Kasumi-1 (cell line): ENCODE data around the gene UTS2B.
"Not testable (repeated sequence)": the region's sequence is repeated elsewhere in the genome, so short reads cannot be mapped to it uniquely, and the experiment has no call there.

Source experiments
- DNase-seq, 2 experiments: peaks; one replicate each; lab custom pipeline; 2025; lab: John Stamatoyannopoulos, UW

UTS2B gene

DNA sequence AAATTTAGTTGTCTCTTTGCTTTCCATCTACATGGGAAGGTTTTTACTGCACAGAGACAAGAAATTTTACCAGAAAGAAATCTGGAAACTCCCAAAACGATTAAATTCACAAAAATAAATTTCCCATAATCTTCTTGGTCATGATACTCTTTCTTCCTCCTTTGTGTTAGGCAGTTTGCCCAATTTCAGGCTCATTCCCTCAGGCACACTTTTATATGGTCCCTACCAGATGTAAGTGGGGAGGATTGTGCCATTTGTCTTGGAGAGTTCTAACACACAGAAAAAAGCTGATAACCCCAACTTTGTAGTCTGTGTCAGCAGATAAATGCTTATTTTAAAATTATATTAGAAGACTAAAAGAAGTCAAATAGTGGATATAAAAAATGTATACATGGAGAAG, 50.2 kb downstream of the UTS2B start:
- no peak for DNase-seq

DNA sequence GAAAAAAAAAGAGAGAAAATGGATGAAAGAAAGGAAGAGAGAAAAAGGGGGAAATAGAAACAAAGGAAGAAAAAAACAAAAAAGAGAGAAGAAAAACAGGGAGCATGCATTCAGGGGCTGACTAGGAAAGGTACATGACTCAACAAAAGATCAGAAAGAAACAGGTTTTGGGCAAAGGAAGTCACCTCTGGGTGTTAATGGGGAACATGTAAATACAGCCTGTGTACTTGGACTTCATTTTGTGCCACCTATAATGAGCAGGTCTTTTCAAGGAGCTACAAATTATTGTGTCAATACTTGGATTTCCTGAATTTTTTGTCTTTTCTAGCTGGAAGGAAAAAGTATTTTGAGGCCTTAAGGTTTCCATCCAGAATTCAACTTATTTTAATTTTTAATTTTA, 54.6 kb downstream of the UTS2B start:
- DNase-seq, result no peak

- not testable (repeated sequence) for DNase-seq
These were observed 55.1 kb downstream of the UTS2B start for GRCh38 chr3:191275244-191275643.

GRCh38 chr3:191269289-191270085, 60.8 kb downstream of the UTS2B start:
- no peak for DNase-seq

- DNase-seq, result no peak
These were observed 61.6 kb downstream of the UTS2B start for GRCh38 chr3:191268737-191269136.

- DNase-seq, result no peak
These were observed 66.5 kb downstream of the UTS2B start for GRCh38 chr3:191263850-191264249.

DNA sequence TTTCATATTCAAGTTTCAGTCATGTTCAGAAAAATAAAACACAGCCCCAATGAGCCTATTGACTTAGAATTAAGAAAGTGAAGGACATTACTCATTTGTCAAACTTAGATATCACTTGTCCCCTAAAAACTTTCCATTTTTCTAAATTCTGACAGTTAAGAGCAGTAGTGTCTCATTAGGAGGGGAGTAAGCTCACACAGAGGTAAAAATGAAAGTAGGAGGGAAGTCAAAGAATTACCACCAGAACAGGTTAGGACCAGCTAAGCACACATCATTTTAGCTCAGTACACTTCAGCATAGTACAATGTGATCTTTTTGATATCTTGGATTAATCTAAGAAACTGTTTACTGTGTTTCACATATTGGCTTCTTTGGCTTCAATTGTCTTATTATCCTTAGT, 67.0 kb downstream of the UTS2B start:
- no peak for DNase-seq

- DNase-seq, result no peak
These were observed 67.7 kb downstream of the UTS2B start for GRCh38 chr3:191262650-191263049.

DNA sequence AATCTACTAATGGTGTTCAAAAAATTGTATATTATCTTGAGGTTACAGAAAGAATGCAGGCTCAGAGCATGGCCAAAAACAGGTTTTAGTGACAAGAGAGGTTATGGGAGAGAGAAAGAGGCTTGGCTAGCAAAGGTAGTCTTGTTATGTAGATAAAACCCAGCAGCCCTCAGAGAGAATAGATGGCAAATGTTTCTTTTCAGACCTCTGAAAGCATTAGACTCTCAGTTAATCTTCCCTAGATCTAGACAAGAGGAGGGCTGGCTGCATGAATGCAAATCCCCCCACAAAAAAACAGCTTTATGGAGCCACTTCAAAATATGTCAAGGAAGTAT, 69.1 kb downstream of the UTS2B start:
- no peak for DNase-seq

GRCh38 chr3:191260431-191261303, 69.7 kb downstream of the UTS2B start:
- no peak for DNase-seq

DNA sequence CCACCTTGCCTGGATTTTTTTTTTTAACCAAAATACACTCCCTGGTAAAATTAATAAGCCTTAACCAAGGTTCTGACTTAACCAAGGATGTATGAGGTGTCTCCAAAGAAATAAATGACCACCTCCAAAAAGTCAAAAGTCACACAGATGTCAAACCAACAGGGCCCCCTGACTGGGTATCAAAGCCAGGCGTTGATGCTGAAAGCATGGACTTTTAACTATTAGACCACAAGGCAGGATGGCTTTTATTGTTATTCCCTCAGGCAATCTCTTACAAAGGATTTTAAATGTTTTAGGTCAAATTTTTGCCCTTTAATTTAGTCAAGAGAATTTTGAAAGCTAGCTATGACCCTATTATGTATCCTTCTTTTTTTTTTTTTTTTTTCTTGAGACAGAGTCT, 70.8 kb downstream of the UTS2B start:
- no peak for DNase-seq

DNA sequence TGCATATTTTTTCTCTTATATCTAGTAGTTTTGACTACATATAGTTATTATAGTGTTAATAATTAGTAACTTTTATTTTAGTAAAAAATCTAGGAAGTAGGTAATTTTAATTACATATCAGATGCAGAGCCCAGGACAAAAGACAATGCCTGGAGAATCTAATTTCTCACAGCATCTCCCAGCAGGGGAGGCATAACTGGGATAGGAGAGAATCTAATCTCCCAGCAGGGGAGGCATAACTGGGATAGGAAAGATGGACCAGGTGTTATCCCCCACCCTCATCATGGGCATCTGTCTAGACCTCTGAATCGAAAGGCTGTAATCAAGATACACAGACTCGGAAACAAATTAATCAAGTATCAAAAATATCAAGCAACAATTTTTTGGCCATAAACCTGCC, 73.0 kb downstream of the UTS2B start:
- DNase-seq, result no peak

GRCh38 chr3:191256405-191256804, 73.9 kb downstream of the UTS2B start:
- no peak for DNase-seq

DNA sequence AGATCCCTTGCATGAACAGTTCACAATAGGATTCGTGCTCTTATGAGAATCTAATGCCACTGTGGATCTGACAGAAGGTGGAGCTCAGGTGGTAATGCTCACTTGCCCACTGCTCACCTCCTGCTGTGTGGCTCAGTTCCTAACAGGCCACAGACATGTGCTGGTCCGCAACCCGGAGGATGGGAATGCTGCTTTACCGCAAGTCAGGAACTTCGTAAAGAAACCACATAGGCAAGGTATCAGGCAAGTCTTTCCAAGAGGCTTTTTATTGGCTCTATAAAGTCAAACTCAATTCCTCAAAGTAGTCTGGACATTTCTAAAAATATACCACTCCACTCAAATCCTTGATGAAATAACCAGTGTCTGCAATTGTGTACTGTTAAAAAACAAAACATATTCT, 75.2 kb downstream of the UTS2B start:
- DNase-seq, result no peak

GRCh38 chr3:191254098-191254873, 76.0 kb downstream of the UTS2B start:
- DNase-seq, result no peak

GRCh38 chr3:191253089-191253799, 77.1 kb downstream of the UTS2B start:
- DNase-seq, result no peak

- no peak for DNase-seq
These were observed 83.7 kb downstream of the UTS2B start for GRCh38 chr3:191246630-191247029.

GRCh38 chr3:191246034-191246433, 84.3 kb downstream of the UTS2B start:
- DNase-seq, result peak; percentile 97 to 99

DNA sequence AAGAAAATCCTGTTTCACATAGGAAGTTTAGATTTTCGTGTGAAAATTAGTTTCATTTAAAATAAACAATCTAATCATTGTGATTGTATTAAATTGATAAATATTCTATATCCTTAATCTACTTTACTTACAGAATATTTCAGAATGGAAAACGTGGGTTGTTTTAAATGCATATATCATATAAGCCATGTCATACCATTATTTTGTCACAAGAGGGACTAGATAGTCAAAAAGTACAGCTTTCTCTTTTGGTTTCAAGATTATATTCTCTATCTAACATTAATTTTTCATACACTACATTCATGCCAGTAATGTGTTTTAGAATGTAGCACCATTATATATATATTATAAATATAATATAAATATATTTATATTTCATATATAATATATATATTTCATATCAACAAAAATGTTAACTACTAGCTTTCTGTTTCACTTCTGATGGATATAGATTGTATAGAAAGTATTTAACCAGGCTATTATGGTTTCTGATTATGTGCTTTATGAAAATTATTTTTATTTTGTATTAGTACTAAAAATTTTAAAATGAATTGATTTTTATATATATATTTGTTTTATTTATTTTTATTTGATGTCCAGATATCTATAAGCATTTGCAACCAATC, 86.0 kb downstream of the UTS2B start:
- peak; percentile 48 to 67 for DNase-seq

DNA sequence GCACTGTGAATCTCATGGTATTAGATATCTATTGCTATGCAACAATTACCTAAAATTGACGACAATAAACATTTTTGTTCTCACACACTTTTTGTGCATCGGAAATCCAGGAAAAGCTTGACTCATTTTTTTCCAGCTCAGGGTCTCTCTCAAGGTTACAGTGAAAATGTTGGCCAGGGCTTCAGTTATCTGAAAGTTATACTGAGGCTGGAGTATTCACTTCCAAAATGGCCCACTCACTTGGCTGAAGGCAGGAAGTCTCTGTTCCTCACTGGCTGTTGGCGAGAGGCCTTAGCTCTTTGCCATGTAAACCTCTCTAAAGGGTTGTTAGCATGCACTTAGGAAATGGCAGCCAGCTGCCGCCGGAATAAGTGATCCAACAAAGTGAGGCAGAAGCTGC, 89.8 kb downstream of the UTS2B start:
- no peak for DNase-seq

- no peak for DNase-seq
These were observed 90.8 kb downstream of the UTS2B start for GRCh38 chr3:191239407-191240031.
